GM18520 (cell line): ENCODE measurements around the gene PAMR1.
"Not testable (repeated sequence)": the region's sequence is repeated elsewhere in the genome, so short reads cannot be mapped to it uniquely, and the experiment has no call there.

Experiments used
- ATAC-seq: cut with Tn5 transposase; IDR thresholded peaks from one replicate; pipeline ENCODE4 v1.9.1; 2021; ENCODE audit not compliant: unreplicated experiment

The PAMR1 gene

DNA sequence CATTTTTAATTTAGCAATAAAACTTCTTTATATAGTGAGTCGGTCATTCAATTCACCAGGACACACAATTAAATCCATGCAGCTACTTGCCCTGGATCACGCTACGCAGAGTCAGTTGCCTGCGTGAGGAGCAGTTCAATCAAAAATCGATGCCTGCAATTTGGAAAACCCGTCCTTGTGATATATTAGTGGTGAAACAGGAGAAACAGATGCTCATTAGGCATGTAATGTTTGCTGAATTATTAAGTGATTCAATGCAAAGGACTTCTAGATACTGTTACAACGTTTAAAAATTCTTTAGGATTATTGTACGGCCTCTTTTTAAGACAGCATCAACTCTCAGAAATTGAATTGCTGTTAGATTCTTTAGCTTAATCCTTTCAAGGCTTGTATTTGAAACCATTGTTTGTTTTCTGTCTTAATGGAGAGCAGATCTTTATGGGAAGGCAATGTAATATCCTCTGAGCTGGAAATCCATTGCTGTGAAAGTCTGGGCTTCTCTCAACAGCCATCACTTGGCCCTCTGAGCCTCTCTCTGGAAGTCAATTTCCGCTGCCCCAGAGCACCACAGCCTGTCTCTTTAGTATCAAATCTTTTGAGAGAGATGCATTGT lies 20.1 kb upstream of the PAMR1 start:
- ATAC-seq, result no peak

GRCh38 chr11:35543481-35543880 lies 18.1 kb upstream of the PAMR1 start:
- ATAC-seq, result no peak

DNA sequence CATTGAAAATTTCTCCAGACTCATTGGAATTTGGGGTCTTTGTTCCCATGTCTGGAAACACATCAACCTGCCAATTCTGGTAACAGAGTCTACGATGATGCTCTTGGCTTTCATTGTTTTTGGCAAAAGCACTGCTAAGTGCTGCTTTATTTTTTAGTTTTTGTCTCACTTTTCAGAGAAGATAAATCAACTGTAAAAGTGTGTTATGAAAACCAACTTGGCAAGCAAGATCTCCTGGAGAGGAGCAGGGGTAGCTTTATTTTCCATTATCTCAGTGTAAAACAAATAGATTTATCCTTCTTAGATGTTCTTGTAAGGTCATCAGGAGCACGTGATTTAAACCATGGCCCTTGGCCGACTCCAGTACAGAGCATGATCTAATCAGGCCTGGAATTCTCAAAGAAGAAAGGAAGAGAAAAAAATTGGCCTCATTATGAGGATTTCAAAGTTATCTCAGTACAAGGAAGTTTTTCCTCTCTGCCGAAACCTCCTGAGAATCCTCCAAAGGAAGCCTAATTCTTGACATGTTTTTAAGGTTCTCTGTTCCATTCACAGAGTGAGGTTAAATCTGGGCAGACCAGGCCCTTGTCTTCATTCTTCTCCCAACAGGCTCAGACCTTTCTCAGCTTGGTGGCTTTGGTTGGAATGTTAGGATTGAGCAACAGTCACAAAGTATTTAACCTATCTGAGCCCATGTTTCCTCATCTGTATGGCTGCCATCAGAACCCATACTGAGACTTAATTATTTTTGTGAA lies 16.4 kb upstream of the PAMR1 start:
- no peak for ATAC-seq

DNA sequence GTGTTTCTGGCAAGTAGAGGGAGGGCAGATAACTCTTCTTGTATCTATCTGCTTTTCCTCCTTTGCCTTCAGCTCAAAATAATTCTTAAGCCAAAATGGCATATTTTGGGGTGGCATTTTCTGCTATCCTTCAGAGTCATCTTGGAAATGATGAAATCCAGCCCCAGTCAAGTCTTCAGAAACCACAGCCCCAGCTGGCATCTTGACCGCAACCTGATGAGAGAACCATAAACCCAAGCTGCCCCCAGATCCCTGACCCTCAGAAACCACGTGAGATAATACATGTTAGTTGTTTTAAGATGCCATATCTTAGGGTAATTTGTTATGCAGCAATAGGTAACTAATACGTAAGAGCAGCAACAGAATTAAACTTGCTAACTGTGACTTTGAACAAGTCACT lies 15.1 kb upstream of the PAMR1 start:
- no peak for ATAC-seq

GRCh38 chr11:35539781-35540281 lies 14.4 kb upstream of the PAMR1 start:
- ATAC-seq, result no peak

DNA sequence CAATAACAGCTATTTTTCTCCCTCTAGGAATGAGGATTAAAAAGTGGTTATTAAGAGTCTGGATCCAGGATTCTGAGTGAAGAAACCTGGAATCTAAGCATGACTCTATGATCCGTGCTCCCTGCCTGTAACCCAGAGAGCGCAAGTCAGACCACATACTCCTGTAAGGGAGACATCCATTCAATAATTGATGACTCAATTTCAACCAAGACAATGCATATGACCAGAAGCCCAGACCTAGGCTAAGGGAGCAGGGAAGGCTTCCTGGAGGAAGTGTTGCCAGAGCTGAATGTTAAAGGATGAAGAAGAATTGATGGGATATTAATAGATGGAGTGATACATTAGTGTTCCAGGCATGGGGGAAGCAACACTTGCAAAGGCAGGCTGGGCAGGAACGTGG lies 13.8 kb upstream of the PAMR1 start:
- ATAC-seq, result no peak

- no peak for ATAC-seq
These were observed 11.1 kb upstream of the PAMR1 start for GRCh38 chr11:35536470-35536869.

DNA sequence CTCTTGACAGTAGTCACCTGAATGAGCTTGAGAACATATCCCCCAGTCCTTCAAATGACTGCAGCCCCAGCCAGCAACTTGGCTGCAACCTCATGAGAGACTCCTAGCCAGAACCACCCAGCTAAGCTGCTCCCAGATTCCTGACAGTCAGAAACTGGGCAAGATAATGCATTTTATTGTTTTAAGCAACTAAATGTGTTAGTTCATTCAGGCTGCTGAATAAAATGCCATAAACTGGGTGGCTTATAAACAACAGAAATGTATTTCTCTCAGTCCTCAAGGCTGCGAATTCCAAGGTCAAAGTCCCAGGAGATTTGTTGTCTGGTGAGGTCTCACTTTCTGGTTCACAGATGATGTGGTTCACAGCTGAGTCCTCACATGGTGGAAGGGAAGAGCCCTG lies 5.8 kb upstream of the PAMR1 start:
- ATAC-seq, result no peak

GRCh38 chr11:35529971-35530495 lies 4.6 kb upstream of the PAMR1 start:
- no peak for ATAC-seq

DNA sequence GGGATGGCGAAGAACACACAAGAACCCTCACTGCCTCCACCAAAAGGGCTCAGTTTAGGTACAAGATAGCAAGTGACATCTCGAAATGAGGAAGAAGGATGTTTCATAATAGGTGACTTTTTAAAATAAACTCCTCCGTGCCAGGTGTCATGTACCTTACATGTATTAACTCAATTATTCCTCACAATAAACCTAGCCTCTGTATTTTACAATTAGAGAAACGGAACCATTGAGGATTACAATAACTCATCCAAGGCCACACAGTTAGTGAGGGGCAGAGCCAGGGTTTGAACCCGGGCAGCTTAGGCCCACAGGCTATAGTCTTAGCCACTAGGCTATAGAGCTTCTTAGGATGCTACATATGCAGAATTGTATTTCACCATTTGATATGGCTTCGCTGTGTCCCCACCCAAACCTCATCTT lies 965 bp upstream of the PAMR1 start:
- ATAC-seq, result no peak

GRCh38 chr11:35524780-35525179 lies 636 bp downstream of the PAMR1 start:
- ATAC-seq, result no peak

- ATAC-seq, result no peak
These were observed 1.6 kb downstream of the PAMR1 start for GRCh38 chr11:35523861-35524260.

- ATAC-seq, result no peak
These were observed 2.1 kb downstream of the PAMR1 start for GRCh38 chr11:35523331-35523768.

DNA sequence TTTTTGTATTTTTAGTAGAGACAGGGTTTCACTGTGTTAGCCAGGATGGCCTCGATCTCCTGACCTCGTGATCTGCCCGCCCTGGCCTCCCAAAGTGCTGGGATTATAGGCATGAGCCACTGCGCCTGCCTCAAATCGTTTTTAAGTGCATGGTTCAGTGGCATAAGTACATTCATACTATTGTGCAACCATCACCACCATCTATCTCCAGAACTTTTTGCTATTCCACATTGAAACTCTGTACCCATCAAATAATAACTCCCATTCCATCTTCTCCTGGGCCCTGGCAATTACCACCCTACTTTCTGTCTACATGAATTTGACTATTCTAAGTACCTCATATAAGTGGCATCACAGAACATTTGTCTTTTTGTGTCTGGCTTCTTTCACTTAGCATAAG lies 3.3 kb downstream of the PAMR1 start:
- not testable (repeated sequence) for ATAC-seq

DNA sequence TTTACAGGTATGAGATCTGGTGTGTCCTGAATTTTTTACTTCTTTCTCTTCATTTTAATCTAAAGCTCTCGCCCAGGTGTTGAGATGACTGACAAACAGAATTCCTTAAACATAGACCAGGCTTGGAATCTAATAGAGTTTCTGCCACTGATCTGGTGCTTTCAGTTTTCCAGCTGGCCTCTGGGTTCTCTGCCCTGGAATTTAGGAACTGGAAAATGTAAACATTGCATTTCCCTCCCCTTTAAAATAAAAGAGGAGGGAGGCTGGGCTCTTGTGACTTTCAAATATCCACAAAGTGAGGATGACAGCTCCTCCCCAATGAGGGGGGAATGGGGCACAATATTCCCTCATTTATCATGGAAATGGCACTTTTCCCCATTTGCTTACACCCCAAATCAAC lies 5.0 kb downstream of the PAMR1 start:
- no peak for ATAC-seq

- ATAC-seq, result no peak
These were observed 6.7 kb downstream of the PAMR1 start for GRCh38 chr11:35518766-35519165.

- no peak for ATAC-seq
These were observed 7.9 kb downstream of the PAMR1 start for GRCh38 chr11:35517481-35517880.

GRCh38 chr11:35516403-35516802 lies 9.0 kb downstream of the PAMR1 start:
- no peak for ATAC-seq

DNA sequence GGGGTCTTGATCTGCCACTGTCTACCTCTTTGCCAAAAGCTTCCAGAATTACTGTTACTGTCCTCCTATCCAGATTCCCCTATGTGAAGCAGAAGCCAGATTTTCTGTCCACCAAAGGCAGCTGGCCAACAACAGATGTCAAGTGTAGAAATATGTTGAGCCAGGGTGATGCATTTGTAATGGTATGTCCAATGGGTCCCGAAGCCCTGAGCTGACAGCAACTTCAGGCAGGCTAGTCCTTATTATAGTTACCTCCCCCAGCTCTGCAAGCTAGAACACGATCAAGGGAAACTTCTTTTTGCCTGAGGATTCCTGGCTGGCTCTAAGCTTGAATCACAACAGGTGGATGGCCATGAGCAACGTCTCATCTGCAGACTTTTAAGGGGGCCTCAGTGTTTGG lies 10.2 kb downstream of the PAMR1 start:
- ATAC-seq, result no peak

- no peak for ATAC-seq
These were observed 10.9 kb downstream of the PAMR1 start for GRCh38 chr11:35514481-35514880.

DNA sequence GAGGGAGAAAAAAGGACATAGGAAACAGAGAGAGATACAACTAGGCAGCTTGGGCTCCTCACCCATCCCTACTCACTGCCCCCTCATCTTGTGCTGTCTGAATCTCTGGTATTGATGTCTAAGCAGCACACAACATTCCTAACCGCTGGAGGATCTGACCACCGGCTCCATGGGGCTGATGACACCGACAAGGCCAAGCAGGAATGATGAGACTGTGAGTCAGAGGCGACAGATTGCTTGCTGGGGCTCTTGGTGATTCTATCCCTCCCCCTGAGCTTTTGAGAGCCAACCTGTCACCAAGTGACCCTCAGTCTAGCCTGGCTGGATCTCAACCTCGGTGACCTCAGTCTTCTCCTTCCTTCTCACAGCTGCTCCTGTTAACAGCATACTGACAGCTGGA lies 13.8 kb downstream of the PAMR1 start:
- no peak for ATAC-seq

DNA sequence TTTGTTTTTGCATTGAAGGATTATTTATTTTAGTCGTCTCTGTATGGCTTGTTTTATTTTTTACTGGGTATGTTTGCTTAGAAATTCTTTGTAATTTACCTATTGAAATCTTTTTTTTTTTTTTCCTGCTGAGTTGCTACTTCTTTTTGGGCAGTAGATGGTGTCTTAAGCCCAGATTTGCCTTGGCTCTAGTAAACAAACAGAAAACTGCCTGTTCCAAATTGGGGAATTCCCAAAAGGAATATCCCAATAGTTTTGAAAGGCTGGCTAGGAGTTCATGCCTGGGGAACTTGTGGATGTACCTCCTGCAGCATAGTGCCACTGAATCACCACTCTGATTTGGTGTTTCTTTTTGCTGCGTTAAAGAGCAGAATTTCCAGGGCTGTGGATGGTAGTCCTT lies 17.7 kb downstream of the PAMR1 start:
- no peak for ATAC-seq
